H9 (cell line): Measurements from ENCODE around the gene EVL. TPM values are rescaled to one million over a fixed set of nuclear protein-coding genes. Genes with fewer than 3 reads are reported as not detected.

Experiments
- DNase-seq: peaks from one replicate; pipeline ENCODE4 v3.0.0-alpha.2; 2017
- H2AFZ ChIP-seq: one replicate; pipeline ENCODE4 v1.6.1; 2013; ENCODE audit warnings: mild to moderate bottlenecking, low read length, control low read depth, moderate library complexity
- H2AK5ac ChIP-seq: 2 replicates; pipeline ENCODE4 v1.6.1; 2013; ENCODE audit warnings: low read length, control low read depth, mixed read lengths; ENCODE audit not compliant: insufficient read length
- H2BK120ac ChIP-seq: one replicate; pipeline ENCODE4 v1.6.1; 2013; ENCODE audit warnings: low read depth, mild to moderate bottlenecking, low read length, control low read depth, inconsistent platforms; ENCODE audit not compliant: poor library complexity, severe bottlenecking
- H2BK12ac ChIP-seq: 2 replicates; pipeline ENCODE4 v1.6.1; 2013; ENCODE audit warnings: low read length, control low read depth, mixed read lengths, low read depth; ENCODE audit not compliant: insufficient read length
- H2BK15ac ChIP-seq: 2 replicates; pipeline ENCODE4 v1.6.1; 2013; ENCODE audit warnings: low read depth, low read length, control low read depth
- H2BK20ac ChIP-seq: one replicate; pipeline ENCODE4 v1.6.1; 2013; ENCODE audit warnings: low read depth, mild to moderate bottlenecking, low read length, control low read depth, inconsistent platforms; ENCODE audit not compliant: poor library complexity, severe bottlenecking
- H2BK5ac ChIP-seq: 2 replicates; pipeline ENCODE4 v1.6.1; 2013; ENCODE audit warnings: low read length, control low read depth, mixed read lengths; ENCODE audit not compliant: insufficient read length
- H3K14ac ChIP-seq: 2 replicates; pipeline ENCODE4 v1.6.1; 2013; ENCODE audit warnings: low read length, control low read depth; ENCODE audit not compliant: insufficient read depth
- H3K18ac ChIP-seq: 2 replicates; pipeline ENCODE4 v1.6.1; 2013; ENCODE audit warnings: low read depth, mild to moderate bottlenecking, mixed read lengths, low read length, control low read depth; ENCODE audit not compliant: insufficient read length
- H3K23ac ChIP-seq: 2 replicates; pipeline ENCODE4 v1.6.1; 2013; ENCODE audit warnings: low read length, control low read depth, mixed read lengths, low read depth; ENCODE audit not compliant: insufficient read length
- H3K23me2 ChIP-seq: 2 replicates; pipeline ENCODE4 v1.6.1; 2013; ENCODE audit warnings: low read depth, mild to moderate bottlenecking, mixed read lengths, low read length, control low read depth; ENCODE audit not compliant: insufficient read length, poor library complexity, severe bottlenecking
- H3K27ac ChIP-seq: 2 replicates; pipeline ENCODE4 v1.5.1; 2013; ENCODE audit warnings: low read length, control low read depth, mixed read lengths, low read depth; ENCODE audit not compliant: insufficient read length
- H3K27me3 ChIP-seq: 2 replicates; pipeline ENCODE4 v1.6.1; 2013; ENCODE audit warnings: low read length, control low read depth, inconsistent platforms; ENCODE audit not compliant: insufficient read depth
- H3K4ac ChIP-seq: 2 replicates; pipeline ENCODE4 v1.6.1; 2013; ENCODE audit warnings: low read depth, mild to moderate bottlenecking, control low read depth, inconsistent platforms, low read length, moderate library complexity
- H3K4me1 ChIP-seq: 2 replicates; pipeline ENCODE4 v1.6.1; 2013; ENCODE audit warnings: low read length, control low read depth, inconsistent platforms; ENCODE audit not compliant: insufficient read depth
- H3K4me2 ChIP-seq: 2 replicates; pipeline ENCODE4 v1.6.1; 2013; ENCODE audit warnings: low read length, control low read depth, mixed read lengths; ENCODE audit not compliant: insufficient read length, insufficient read depth
- H3K56ac ChIP-seq: 2 replicates; pipeline ENCODE4 v1.6.1; 2013; ENCODE audit warnings: low read depth, mild to moderate bottlenecking, mixed read lengths, low read length, control low read depth; ENCODE audit not compliant: insufficient read length
- H3K79me1 ChIP-seq: 2 replicates; pipeline ENCODE4 v1.6.1; 2013; ENCODE audit warnings: low read depth, mild to moderate bottlenecking, moderate library complexity, low read length, control low read depth, inconsistent platforms; ENCODE audit not compliant: insufficient read depth, poor library complexity, severe bottlenecking
- H3K79me2 ChIP-seq: 2 replicates; pipeline ENCODE4 v1.6.1; 2013; ENCODE audit warnings: low read length, control low read depth, inconsistent platforms; ENCODE audit not compliant: insufficient read depth
- H3K9ac ChIP-seq: 2 replicates; pipeline ENCODE4 v1.6.1; 2013; ENCODE audit warnings: low read length, control low read depth, mixed read lengths; ENCODE audit not compliant: insufficient read length; ENCODE audit errors: extremely low read depth
- H3K9me3 ChIP-seq: one replicate; pipeline ENCODE4 v1.6.1; 2013; ENCODE audit warnings: low read depth, low read length, inconsistent platforms; ENCODE audit not compliant: control insufficient read depth
- H3T11ph ChIP-seq: one replicate; pipeline ENCODE4 v1.6.1; 2013; ENCODE audit warnings: mild to moderate bottlenecking, low read length, control low read depth, inconsistent platforms
- H4K20me1 ChIP-seq: one replicate; pipeline ENCODE4 v1.6.1; 2013; ENCODE audit not compliant: control insufficient read depth, insufficient read length, insufficient read depth
- H4K5ac ChIP-seq: 2 replicates; pipeline ENCODE4 v1.6.1; 2013; ENCODE audit warnings: low read depth, mild to moderate bottlenecking, mixed read lengths, low read length, control low read depth; ENCODE audit not compliant: insufficient read length
- H4K8ac ChIP-seq: replicated peaks from 2 replicates; pipeline ENCODE4 v1.6.1; 2013; ENCODE audit warnings: low read length, control low read depth, mixed read lengths, low read depth; ENCODE audit not compliant: insufficient read length
- H4K91ac ChIP-seq: 2 replicates; pipeline ENCODE4 v1.6.1; 2013; ENCODE audit warnings: low read depth, mild to moderate bottlenecking, moderate library complexity, mixed read lengths, low read length, control low read depth; ENCODE audit not compliant: insufficient read length
- H3K27ac Mint-ChIP-seq, 3 experiments: 2 replicates in 2 of 3; 3 replicates in 1 of 3; pipeline ENCODE4 v1.8.0; 2020 to 2021; ENCODE audit warnings: mixed read lengths in 3 of 3, mild to moderate bottlenecking in 1 of 3, moderate library complexity in 1 of 3
- H3K27me3 Mint-ChIP-seq: 2 replicates; pipeline ENCODE4 v1.8.0; 2021; ENCODE audit warnings: low read depth, mild to moderate bottlenecking, moderate library complexity, mixed read lengths
- H3K36me3 Mint-ChIP-seq, 3 experiments: 2 replicates in 2 of 3; 3 replicates in 1 of 3; pipeline ENCODE4 v1.8.0; 2020 to 2021; ENCODE audit warnings: low read depth in 3 of 3, mixed read lengths in 3 of 3; ENCODE audit not compliant: insufficient read depth in 1 of 3
- H3K4me1 Mint-ChIP-seq, 2 experiments: 2 replicates each; pipeline ENCODE4 v1.8.0; 2020; ENCODE audit warnings: mixed read lengths in 2 of 2
- H3K4me3 Mint-ChIP-seq, 2 experiments: 2 replicates in 1 of 2; 3 replicates in 1 of 2; pipeline ENCODE4 v1.8.0; 2020 to 2021; ENCODE audit warnings: mild to moderate bottlenecking in 2 of 2, mixed read lengths in 2 of 2, moderate library complexity in 1 of 2
- H3K9me3 Mint-ChIP-seq, 2 experiments: 2 replicates in 1 of 2; 3 replicates in 1 of 2; pipeline ENCODE4 v1.8.0; 2020; ENCODE audit warnings: mild to moderate bottlenecking in 2 of 2, mixed read lengths in 2 of 2, moderate library complexity in 1 of 2
- CTCF ChIP-seq: fragments of 200-600 bp; sonication (generic); conservative IDR thresholded peaks from 3 replicates; pipeline ENCODE4 v1.8.0; 2021; ENCODE audit warnings: antibody characterized with exemption, mild to moderate bottlenecking
- WGBS: extraction: QIAGEN DNeasy Blood & Tissue Kit; methylation state at CpG from one replicate; pipeline ENCODE4 v1.1.7; 2013; ENCODE audit warnings: missing lambda C conversion rate, low lambda C conversion rate, mixed read lengths; ENCODE audit not compliant: insufficient read length; ENCODE audit errors: extremely low coverage; 5-methylcytosine and 5-hydroxymethylcytosine counted together
- total RNA-seq: library from RNA; stranded (reverse); gene quantifications from 2 replicates; pipeline ENCODE4 v1.2.1, GENCODE V29; 2021

Gene EVL
- total RNA-seq, 1 experiment from 2014 or later, result 53.2 TPM

- no peaks in the 10 kb centered on the region; the same call in 1 of the 2 replicates for H3K27me3 Mint-ChIP-seq
- Histone ChIP-seq H2AFZ (no peak overlapping the region), H3K4me1 (peaks cover 2% of the 10 kb centered on the region; the same call in 1 of the 2 replicates), H2AK5ac (no peak overlapping the region), H2BK5ac (no peak overlapping the region), H4K20me1 (no peaks in the 10 kb centered on the region), H4K91ac (no peak overlapping the region), H2BK12ac (no peak overlapping the region), H3K56ac (no peak overlapping the region), H2BK20ac (no peak overlapping the region), H3K4ac (no peak overlapping the region), H2BK15ac (no peak overlapping the region), H3K79me2 (no peaks in the 10 kb centered on the region), H3K79me1 (no peaks in the 10 kb centered on the region), H3K14ac (no peak overlapping the region), H3K27ac (no peak overlapping the region), H3K4me2 (no peak overlapping the region), H3K27me3 (no peaks in the 10 kb centered on the region), H4K5ac (no peak overlapping the region), H3K18ac (no peak overlapping the region), H3K23ac (no peak overlapping the region), H3T11ph (no peak overlapping the region), H4K8ac (no peak overlapping the region), H3K23me2 (no peaks in the 10 kb centered on the region), H2BK120ac (no peak overlapping the region), H3K9me3 (no peaks in the 10 kb centered on the region), H3K9ac (no peak overlapping the region)
- no CpG with 5 or more reads among the region's 13 CpGs for WGBS
- no peaks in the 10 kb centered on the region for H3K9me3 Mint-ChIP-seq
- no peak overlapping the region for H3K27ac Mint-ChIP-seq
- peaks cover 6 to 15% of the 10 kb centered on the region in 2 experiments for H3K4me1 Mint-ChIP-seq
- peaks cover 0 to 10% (median 5%) of the 10 kb centered on the region in 3 experiments; a peak in 3 of 7 replicates for H3K36me3 Mint-ChIP-seq
- no peak for DNase-seq
- no peak for TF ChIP-seq CTCF
- no peak overlapping the region for H3K4me3 Mint-ChIP-seq
Measured at GRCh38 chr14:100138955-100139354, 73.7 kb downstream of the EVL start.
